Stimulated activated CD4-positive, alpha-beta T cell treated with anti-CD3 and anti-CD28 coated beads, Interleukin-4, amount 100 ng/mL, for 48 hours (primary cell): Measurements from ENCODE around the gene DUS2.
A peak's percentile ranks its signal among the peaks of the same experiment; 100 is the strongest.

ENCODE experiments used
- DNase-seq, 2 donors: peaks; one replicate each; pipeline ENCODE4 v3.0.0-alpha.2; 2020; ENCODE audit warnings: low read depth in 2 of 2

DUS2 gene

GRCh38 chr16:68046106-68046505 lies 23.0 kb downstream of the DUS2 start:
- no peak for DNase-seq

GRCh38 chr16:68047987-68048386 lies 24.9 kb downstream of the DUS2 start:
- DNase-seq: no peak

- no peak for DNase-seq
Measured at GRCh38 chr16:68049449-68049848, 26.4 kb downstream of the DUS2 start.

DNA sequence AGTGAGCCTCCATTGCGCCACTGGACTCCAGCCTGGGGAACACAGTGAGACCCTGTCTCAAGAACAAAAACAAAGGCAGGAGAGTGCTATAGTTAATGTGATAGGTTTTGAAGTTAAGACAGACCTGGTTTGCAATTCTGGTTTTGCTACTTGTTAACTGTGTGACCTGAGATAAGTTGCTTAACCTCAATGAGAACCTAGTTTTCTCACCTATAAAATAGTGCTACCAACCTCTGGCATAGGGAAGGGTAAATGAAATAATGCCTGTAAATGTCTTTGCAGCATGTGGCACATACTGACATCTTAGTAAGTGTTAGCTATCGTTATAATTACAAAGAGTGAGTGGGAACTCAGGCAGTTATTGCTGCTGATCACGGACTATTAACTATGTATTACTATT lies 32.3 kb downstream of the DUS2 start:
- no peak for DNase-seq

DNA sequence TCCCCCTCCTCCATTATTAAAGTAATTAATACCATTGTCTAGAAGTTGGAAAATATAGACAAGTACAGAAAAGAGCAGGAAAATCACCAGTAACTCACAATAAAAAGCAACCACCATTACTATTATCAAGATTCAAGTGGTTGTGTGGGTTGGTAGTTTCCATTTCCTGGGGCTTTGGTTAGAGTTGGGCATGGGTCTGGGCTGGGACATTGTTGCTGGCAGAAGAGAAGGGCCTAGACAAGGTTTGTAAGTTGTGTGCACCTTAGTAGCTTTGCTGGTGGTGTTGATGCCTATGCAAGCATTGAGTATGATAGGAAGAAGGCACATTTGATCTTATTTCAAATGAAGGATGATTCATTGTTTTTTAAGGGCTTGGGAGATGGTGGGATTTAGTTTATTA lies 36.7 kb downstream of the DUS2 start:
- no peak for DNase-seq

GRCh38 chr16:68061396-68061795 lies 38.3 kb downstream of the DUS2 start:
- DNase-seq: no peak

DNA sequence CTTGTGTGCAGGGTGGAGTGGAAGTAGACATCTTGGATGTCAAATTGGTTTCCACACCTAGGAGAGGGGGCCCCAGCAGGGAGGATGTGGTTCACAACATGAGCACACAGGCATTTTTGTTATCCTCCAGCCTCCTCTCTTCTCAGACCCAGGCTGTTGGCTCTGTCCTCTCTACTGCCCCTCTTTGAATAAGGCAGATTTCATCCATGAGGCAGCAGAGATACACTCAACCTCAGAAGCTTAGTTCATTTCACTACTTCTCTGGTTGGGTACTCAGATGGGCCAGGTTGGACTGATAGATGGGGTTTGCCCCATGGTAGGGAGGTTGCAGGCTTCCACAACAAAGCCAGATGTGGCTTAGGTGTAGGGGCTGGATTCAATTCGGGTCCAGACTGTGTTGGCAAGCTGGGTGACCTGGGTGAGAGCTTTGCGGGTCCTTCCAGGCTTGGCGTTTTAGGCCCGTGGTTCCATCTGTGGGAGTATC lies 39.9 kb downstream of the DUS2 start:
- no peak for DNase-seq

- peak; percentile 61 to 62 for DNase-seq
Measured at GRCh38 chr16:68064791-68065365, 41.8 kb downstream of the DUS2 start.

GRCh38 chr16:68065716-68066305 lies 42.7 kb downstream of the DUS2 start:
- DNase-seq: no peak

DNA sequence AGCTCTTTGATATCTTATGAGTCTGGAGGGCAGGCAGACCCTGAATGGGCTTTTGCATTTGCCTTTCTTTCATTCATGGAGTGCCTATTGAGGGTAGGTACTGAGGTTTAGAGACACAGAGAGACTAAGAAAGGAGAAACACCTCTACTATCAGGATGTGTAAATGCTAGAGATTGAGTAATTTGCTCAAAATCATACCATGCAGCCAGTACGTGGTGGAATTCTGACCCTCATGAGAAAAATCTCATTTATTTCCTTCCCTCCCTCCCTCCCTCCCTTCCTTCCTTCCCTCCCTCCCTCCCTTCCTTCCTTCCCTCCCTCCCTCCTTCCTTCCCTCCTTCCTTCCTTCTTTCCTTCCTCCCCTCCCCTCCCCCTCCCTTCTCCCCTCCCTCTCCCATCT lies 43.7 kb downstream of the DUS2 start:
- no peak for DNase-seq

- DNase-seq: no peak
Measured at GRCh38 chr16:68068926-68069325, 45.8 kb downstream of the DUS2 start.

GRCh38 chr16:68069511-68070248 lies 46.6 kb downstream of the DUS2 start:
- DNase-seq: no peak

DNA sequence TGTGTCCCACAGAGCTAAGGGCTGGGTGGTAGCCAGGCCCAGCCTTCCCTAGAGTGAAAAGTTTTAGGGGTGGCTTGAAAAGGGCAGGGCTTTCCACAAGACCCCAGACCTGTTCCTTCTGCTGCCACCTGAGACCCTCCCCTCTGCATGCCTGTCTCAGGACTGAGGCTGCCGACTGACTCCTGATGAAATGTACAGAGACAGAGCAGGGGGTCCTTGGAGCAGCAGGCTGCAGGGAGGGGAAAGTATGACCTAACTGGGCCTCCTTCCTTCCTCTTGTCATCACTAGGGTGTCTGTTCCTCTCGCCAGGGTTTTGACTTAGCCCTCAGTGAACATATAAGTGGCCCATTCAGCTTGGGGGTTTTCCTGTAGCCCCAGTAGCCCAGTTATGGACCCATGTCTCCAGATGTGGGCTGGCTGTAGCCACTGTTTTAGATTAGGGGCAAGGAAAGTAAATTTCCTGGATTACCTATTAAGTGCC lies 47.2 kb downstream of the DUS2 start:
- DNase-seq: no peak

DNA sequence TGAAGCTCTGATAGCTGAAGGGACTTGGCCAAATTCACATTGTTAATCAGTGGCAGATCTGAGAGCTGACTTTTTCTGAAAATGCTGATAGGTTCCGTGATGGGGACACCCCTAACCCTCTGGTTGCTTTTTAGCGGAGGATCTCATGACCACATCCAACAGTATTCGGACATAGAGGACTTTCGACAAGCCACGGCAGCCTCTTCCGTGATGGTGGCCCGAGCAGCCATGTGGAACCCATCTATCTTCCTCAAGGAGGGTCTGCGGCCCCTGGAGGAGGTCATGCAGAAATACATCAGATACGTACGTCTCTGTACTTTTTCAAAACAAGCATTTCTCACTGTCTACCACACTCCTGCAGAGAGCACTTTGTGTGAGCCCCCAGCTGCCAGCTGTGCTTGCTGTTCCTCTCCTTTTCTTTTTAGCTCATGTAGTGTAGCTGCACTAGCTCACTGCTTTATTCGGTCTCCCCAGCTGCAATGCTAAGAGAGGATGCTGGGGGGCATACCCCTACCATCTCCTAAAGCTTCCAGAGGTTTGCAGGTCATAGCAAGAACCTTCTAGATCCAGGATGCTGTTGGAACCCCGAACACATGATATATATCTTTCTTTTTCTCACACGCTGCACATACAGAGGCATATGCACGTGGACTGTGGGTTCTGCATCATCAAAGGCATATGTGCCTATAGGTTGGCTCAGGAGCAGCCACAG lies 47.9 kb downstream of the DUS2 start:
- no peak for DNase-seq

DNA sequence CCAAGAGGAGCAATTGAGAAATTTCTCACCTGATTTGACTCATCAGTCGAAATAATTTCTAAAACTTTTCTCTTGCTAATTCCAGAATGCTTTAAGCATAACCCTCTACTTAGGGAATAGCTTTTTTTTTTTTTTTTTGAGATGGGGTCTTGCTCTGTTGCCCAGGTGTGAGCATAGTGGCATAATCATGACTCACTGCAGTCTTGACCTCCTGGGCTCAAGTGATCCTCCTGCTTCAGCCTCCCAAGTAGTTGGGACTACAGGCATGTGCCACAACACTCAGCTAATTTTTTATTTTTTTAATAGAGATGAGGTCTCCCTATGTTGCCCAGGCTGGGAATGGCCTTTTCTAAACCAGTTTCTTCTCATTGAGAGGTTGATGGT lies 48.4 kb downstream of the DUS2 start:
- DNase-seq: no peak

- DNase-seq: no peak
Measured at GRCh38 chr16:68072038-68072695, 49.1 kb downstream of the DUS2 start.

- no peak for DNase-seq
Measured at GRCh38 chr16:68073902-68074760, 51.0 kb downstream of the DUS2 start.

DNA sequence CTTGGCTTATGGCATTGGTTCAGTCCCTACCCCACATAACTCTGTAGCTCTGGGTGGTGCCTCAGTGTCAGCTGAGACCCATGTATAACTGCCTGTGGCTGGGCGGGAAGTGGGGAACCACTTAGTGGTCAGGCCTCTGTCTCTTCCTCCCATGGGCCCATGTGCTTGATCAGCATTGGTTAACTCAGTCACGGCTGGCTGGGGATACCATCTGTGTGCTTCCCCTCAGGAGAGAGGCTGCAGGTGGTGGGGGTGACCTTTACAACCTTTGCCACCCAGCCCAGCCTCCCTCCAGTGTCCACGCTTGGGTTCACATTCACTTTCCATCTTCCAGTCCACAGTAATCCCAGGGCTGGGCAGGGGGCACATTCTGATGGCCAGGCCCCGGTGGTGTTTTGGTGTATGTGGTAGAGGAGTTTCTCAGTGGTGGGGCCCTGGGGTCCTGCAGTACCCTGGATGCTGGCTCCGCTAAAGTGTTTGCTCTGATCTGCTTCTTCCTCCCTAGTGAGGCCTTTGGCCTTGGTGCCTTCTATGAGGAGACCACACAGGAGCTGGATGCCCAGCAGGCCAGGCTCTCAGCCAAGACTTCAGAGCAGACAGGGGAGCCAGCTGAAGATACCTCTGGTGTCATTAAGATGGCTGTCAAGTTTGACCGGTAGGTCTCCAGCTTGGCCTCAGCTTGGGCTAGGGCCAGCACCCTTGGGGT lies 51.9 kb downstream of the DUS2 start:
- DNase-seq: no peak

DNA sequence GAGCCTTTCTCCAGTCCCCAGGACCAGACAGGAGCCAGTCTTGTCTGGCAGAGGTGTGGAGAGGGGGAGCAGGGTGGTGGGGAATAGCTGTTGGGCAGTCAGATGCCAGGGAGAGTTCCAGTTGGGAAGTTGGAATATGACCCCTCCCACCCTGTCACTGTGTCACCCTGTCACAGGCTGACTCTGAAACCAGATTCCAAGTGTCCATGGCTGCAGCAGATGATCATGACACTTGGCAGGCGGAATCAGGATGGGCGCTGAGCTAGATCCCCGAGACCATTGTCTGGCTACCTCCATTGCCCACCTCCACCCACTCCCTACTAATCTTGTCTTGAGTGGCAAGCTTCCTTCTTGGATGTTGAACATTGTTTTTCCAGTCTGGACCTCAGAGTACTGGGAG lies 52.9 kb downstream of the DUS2 start:
- no peak for DNase-seq

DNA sequence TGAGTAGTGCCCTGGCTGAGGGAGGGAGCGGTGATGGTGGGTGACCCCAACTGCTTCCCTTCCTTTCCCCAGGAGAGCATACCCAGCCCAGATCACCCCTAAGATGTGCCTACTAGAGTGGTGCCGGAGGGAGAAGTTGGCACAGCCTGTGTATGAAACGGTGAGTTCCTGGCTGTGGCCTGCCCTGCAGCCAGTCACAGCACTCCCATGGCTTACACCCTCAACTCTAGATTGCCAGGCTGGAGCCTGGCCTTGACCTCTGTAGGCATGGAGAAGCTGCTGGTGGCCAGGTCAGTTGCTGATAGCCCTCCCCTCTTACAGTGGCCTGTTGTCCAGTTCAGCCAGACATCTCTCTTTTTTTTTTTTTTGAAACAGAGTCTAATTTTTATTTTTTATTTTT lies 53.5 kb downstream of the DUS2 start:
- DNase-seq: no peak
